HepG2 (cell line): ENCODE data around the gene UEVLD. TPM values are rescaled to one million over a fixed set of nuclear protein-coding genes. Genes with fewer than 3 reads are reported as not detected.

Experiments used
- CBX5 ChIP-seq: sonication (generic); formaldehyde crosslinking; IDR thresholded peaks from 2 replicates; pipeline ENCODE4 v1.4.0; 2020; ENCODE audit warnings: missing genetic modification reagents, borderline replicate concordance
- HMG20B ChIP-seq: conservative IDR thresholded peaks from 2 replicates; pipeline ENCODE4 v1.6.1; 2016; ENCODE audit warnings: missing genetic modification reagents, missing compliant biosample characterization
- KAT8 ChIP-seq: IDR thresholded peaks from 2 replicates; pipeline ENCODE4 v1.6.1; 2016; ENCODE audit warnings: missing genetic modification reagents, missing compliant biosample characterization
- KMT2A ChIP-seq: sonication (generic); formaldehyde crosslinking; IDR thresholded peaks from 2 replicates; pipeline ENCODE4 v1.4.0; 2020; ENCODE audit warnings: missing genetic modification reagents
- NRL ChIP-seq: sonication (generic); formaldehyde crosslinking; IDR thresholded peaks from 2 replicates; pipeline ENCODE4 v1.5.0; 2020; ENCODE audit warnings: missing genetic modification reagents, mild to moderate bottlenecking, moderate library complexity, borderline replicate concordance
- PHF21A ChIP-seq: sonication (generic); formaldehyde crosslinking; IDR thresholded peaks from 2 replicates; pipeline ENCODE4 v1.5.0; 2020; ENCODE audit warnings: mild to moderate bottlenecking, missing genetic modification reagents
- PLRG1 ChIP-seq: fragments of 450-650 bp; conservative IDR thresholded peaks from 2 replicates; pipeline ENCODE4 v1.6.1; 2016
- SALL2 ChIP-seq: sonication (generic); formaldehyde crosslinking; IDR thresholded peaks from 2 replicates; pipeline ENCODE4 v1.8.1; 2023; ENCODE audit warnings: mild to moderate bottlenecking, missing genetic modification reagents, inconsistent platforms
- SMAD9 ChIP-seq: sonication (generic); formaldehyde crosslinking; IDR thresholded peaks from 2 replicates; pipeline ENCODE4 v1.5.1; 2020; ENCODE audit warnings: mild to moderate bottlenecking, missing genetic modification reagents
- SMARCE1 ChIP-seq: fragments of 450-650 bp; IDR thresholded peaks from 2 replicates; pipeline ENCODE4 v1.6.1; 2017; ENCODE audit warnings: borderline replicate concordance
- SNAI1 ChIP-seq: sonication (generic); formaldehyde crosslinking; IDR thresholded peaks from 2 replicates; pipeline ENCODE4 v1.5.0; 2020; ENCODE audit warnings: mild to moderate bottlenecking, missing genetic modification reagents, borderline replicate concordance
- TBL1XR1 ChIP-seq: fragments of 150-350 bp; IDR thresholded peaks from 2 replicates; pipeline ENCODE4 v1.6.1; 2014; ENCODE audit warnings: borderline replicate concordance, low read length; ENCODE audit not compliant: partially characterized antibody
- TEAD3 ChIP-seq: optimal IDR thresholded peaks from 2 replicates; pipeline ENCODE3; 2016; ENCODE audit warnings: borderline replicate concordance
- THAP9 ChIP-seq: sonication (generic); formaldehyde crosslinking; IDR thresholded peaks from 2 replicates; pipeline ENCODE4; 2020; ENCODE audit warnings: missing genetic modification reagents, mild to moderate bottlenecking, borderline replicate concordance
- YEATS4 ChIP-seq: sonication (generic); formaldehyde crosslinking; IDR thresholded peaks from 2 replicates; pipeline ENCODE4 v1.4.0; 2020; ENCODE audit warnings: missing genetic modification reagents, borderline replicate concordance
- ZFP62 ChIP-seq: sonication (generic); formaldehyde crosslinking; IDR thresholded peaks from 2 replicates; pipeline ENCODE4 v1.4.0; 2020; ENCODE audit warnings: missing genetic modification reagents
- ZFX ChIP-seq: sonication (generic); formaldehyde crosslinking; IDR thresholded peaks from 2 replicates; pipeline ENCODE4 v1.4.0; 2020; ENCODE audit warnings: mild to moderate bottlenecking, low read depth, missing genetic modification reagents, moderate library complexity
- ZMYM3 ChIP-seq: sonication (generic); formaldehyde crosslinking; IDR thresholded peaks from 2 replicates; pipeline ENCODE4 v1.5.1; 2020; ENCODE audit warnings: mild to moderate bottlenecking, missing genetic modification reagents
- ZNF263 ChIP-seq: sonication (generic); formaldehyde crosslinking; IDR thresholded peaks from 2 replicates; pipeline ENCODE4 v1.4.0; 2020; ENCODE audit warnings: missing genetic modification reagents
- ZNF383 ChIP-seq: sonication (generic); formaldehyde crosslinking; IDR thresholded peaks from 2 replicates; pipeline ENCODE4 v1.4.0; 2020; ENCODE audit warnings: missing genetic modification reagents, mild to moderate bottlenecking, borderline replicate concordance
- ZNF674 ChIP-seq: sonication (generic); formaldehyde crosslinking; IDR thresholded peaks from 2 replicates; pipeline ENCODE4 v1.5.0; 2020; ENCODE audit warnings: low read depth, mild to moderate bottlenecking, missing genetic modification reagents
- ZNF703 ChIP-seq: sonication (generic); formaldehyde crosslinking; IDR thresholded peaks from 2 replicates; pipeline ENCODE4 v1.5.1; 2020; ENCODE audit warnings: missing genetic modification reagents, mild to moderate bottlenecking, moderate library complexity, borderline replicate concordance
- ZNF710 ChIP-seq: sonication (generic); formaldehyde crosslinking; IDR thresholded peaks from 2 replicates; pipeline ENCODE4 v1.5.0; 2020; ENCODE audit warnings: mild to moderate bottlenecking, missing genetic modification reagents, borderline replicate concordance
- polyA plus RNA-seq, 8 experiments: library from polyadenylated mRNA; depleted of rRNA in 3 of 8; stranded (reverse) in 7 of 8; unstranded in 1 of 8; fragments of >200 nt; fragmentation: Illumina TruSeq in 4 of 8; extraction: Trizol in 4 of 8; gene quantifications; 2 replicates each; pipeline versions ENCODE4 v1.2.1 to v1.2.3, GENCODE V29; 2011 to 2016; ENCODE audit warnings: low read depth in 4 of 8, missing spikeins in 1 of 8, mixed read lengths in 1 of 8; ENCODE audit not compliant: insufficient read depth in 1 of 8
- total RNA-seq, 5 experiments: library from RNA; depleted of rRNA; stranded (reverse); fragments of >200 nt; fragmentation: Illumina TruSeq; extraction: Trizol; gene quantifications; 2 replicates each; pipeline ENCODE4 v1.2.3, GENCODE V29; 2016; ENCODE audit warnings: low read depth in 1 of 5
- TF ChIP-seq, protein P1 (sequence below): sonication (generic); formaldehyde crosslinking; IDR thresholded peaks from 2 replicates; pipeline ENCODE4 v1.8.1; 2023; ENCODE audit warnings: mild to moderate bottlenecking, missing genetic modification reagents

Gene UEVLD
- total and polyA plus RNA-seq, 2 of the 13 experiments (the other 11 are each of a cell fraction or from before 2014, with no cell fraction given), result 5.7 to 13.7 TPM

- TF ChIP-seq ZNF710 (CRISPR knock-in tag) (no peak), ZNF263 (no peak), SNAI1 (CRISPR knock-in tag) (no peak; the same call in 1 of the 2 replicates), ZFX (CRISPR knock-in tag) (peak; percentile 87), CBX5 (CRISPR knock-in tag) (no peak; the same call in 1 of the 2 replicates), KMT2A (CRISPR knock-in tag) (peak; percentile 93), ZNF383 (CRISPR knock-in tag) (no peak), TBL1XR1 (peak; percentile 44), PHF21A (CRISPR knock-in tag) (peak; percentile 67), SMARCE1 (no peak), PLRG1 (no peak), HMG20B (no peak), SALL2 (CRISPR knock-in tag) (peak; percentile 81; the same call in 1 of the 2 replicates), NRL (CRISPR knock-in tag) (no peak), TEAD3 (no peak), SMAD9 (no peak; the same call in 1 of the 2 replicates), YEATS4 (peak; percentile 77), ZNF703 (no peak), ZFP62 (CRISPR knock-in tag) (no peak), ZMYM3 (CRISPR knock-in tag) (peak; percentile 20; the same call in 1 of the 2 replicates), THAP9 (peak; percentile 98), KAT8 (peak; percentile 99), ZNF674 (0 out of 2 replicates have a peak, but pooled peaks have one; percentile 26)
- TF ChIP-seq, protein P1, sequence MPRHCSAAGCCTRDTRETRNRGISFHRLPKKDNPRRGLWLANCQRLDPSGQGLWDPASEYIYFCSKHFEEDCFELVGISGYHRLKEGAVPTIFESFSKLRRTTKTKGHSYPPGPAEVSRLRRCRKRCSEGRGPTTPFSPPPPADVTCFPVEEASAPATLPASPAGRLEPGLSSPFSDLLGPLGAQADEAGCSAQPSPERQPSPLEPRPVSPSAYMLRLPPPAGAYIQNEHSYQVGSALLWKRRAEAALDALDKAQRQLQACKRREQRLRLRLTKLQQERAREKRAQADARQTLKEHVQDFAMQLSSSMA, result no peak
Measured at GRCh38 chr11:18634140-18635032, 45.9 kb upstream of the UEVLD start, which contains the start of gene SPTY2D1 (continued).
